GM19328 (cell line): ENCODE results near the gene FAM32A.
A peak's percentile ranks its signal among the peaks of the same experiment; 100 is the strongest.
"Not testable (repeated sequence)": the region's sequence is repeated elsewhere in the genome, so short reads cannot be mapped to it uniquely, and the experiment has no call there.

ENCODE experiments used
- ATAC-seq: cut with Tn5 transposase; IDR thresholded peaks from one replicate; pipeline ENCODE4 v1.9.1; 2021; ENCODE audit warnings: mild to moderate bottlenecking, moderate library complexity; ENCODE audit not compliant: unreplicated experiment

FAM32A gene

DNA sequence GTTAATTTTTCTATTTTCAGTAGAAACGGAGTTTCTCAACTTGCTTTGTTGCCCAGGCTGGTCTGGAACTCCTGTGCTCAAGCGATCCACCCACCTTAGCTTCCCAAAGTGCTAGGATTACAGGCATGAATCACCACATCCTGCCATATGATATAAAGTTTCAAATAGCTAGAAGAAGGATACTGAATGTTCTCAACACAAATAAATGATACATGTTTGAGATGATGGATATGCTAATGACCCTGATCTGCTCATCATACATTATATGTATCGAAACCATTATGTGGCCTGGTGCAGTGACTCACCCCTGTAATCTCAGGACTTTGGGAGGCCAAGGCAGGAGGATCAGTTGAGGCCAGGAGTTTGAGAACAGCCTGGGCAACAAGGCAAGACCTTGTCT lies 23.4 kb upstream of the FAM32A start:
- ATAC-seq: no peak

GRCh38 chr19:16164222-16164890 lies 20.9 kb upstream of the FAM32A start:
- ATAC-seq: no peak

GRCh38 chr19:16166417-16166816 lies 18.8 kb upstream of the FAM32A start:
- ATAC-seq: no peak

- ATAC-seq: no peak
Observed at GRCh38 chr19:16167055-16167454, 18.2 kb upstream of the FAM32A start.

- ATAC-seq: no peak
Observed at GRCh38 chr19:16168465-16169081, 16.6 kb upstream of the FAM32A start.

DNA sequence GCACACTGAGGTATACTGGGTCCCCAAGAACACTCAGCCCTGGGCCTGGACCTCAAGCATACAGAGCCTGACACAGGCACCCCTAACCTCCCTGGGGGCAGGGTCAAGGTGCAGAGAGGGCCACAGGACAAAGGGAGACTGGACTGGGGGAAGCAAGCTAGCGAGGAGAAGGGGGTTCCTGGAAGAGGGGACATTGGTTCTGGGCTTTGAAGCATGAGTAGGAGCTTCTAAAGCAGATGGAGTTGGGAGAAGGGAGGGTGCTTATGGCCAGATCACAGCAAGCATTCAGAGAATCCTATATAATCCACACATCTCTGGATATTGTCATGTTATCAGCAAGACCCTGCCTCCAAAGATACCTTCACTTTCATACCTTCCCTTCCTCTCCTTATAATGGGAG lies 15.1 kb upstream of the FAM32A start:
- no peak for ATAC-seq

- no peak for ATAC-seq
Observed at GRCh38 chr19:16175954-16176353, 9.3 kb upstream of the FAM32A start.

- not testable (repeated sequence) for ATAC-seq
Observed at GRCh38 chr19:16178866-16179265, 6.3 kb upstream of the FAM32A start.

GRCh38 chr19:16180611-16181010 lies 4.6 kb upstream of the FAM32A start:
- ATAC-seq: no peak

- no peak for ATAC-seq
Observed at GRCh38 chr19:16184665-16185122, 516 bp upstream of the FAM32A start.

DNA sequence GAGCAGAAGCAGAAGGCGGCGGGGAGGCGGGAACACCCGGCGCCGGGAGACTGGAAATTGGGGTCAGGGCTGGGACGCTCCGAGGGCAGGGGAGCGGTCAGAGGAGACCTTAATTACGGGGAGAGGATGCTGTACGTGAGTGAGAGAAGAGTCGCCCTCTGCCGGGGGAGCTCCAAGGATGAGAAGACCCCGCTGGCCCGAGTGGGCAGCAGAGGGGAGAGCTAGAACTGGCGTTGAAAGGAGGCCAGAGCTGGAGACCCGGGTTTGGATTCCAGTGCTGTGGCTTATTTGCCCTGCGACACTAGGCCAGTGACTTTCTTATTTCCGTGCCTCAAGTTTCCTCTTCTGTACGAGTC lies 536 bp downstream of the FAM32A start:
- ATAC-seq: no peak

DNA sequence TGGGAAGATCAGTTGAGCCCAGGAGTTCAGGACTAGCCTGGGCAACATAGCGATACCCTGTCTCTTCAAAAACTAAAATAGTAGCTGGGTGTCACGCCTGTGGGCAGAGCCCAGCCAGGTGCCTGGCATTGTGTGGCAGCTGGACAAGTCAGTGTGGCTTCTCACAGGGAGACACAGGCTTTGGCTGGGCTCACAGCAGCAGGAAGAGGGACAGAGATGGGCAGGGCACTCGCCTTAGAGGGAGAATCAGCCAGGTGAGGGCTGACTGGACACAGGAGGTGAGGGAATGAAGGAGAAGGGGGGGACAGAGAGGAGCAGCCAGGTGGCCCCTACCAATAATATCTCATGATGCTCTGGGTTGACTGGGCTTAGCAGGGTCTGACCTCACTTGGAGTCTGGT lies 3.3 kb downstream of the FAM32A start:
- no peak for ATAC-seq

- ATAC-seq: no peak
Observed at GRCh38 chr19:16190198-16190597, 5.0 kb downstream of the FAM32A start.

- no peak for ATAC-seq
Observed at GRCh38 chr19:16190736-16191135, 5.5 kb downstream of the FAM32A start.

DNA sequence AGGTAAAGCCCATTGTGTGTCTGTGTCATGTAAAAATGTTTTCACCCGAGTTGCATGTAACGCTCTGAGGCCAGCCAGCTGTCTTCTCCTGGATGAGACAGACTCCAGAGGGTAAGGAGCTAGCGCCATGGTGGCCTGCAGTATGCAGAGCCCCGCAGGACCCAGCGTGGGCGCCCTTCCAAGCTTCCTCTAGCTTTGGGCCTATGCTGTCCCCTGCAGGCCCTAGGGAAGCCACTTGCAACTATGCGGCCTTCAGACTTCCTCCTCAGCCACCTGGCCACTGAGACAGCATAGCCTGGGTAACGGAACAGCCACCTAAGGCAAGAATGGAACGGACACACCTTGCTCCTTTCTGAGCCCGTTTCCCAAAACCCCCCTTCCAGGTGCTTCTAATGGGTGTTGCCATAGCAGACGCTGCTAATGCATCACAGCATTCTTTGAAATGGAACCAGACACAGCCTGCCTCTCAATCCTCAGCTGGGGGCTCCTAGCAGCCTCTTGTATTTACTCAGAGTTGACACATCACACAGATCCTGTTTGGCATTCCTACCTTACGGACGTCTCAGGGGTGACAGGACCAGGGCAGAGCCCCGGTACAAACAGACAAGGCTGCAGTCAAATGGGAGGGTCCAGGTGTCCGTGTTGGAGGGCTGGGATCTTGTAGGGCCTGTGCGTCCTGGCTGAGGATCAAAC lies 6.2 kb downstream of the FAM32A start:
- ATAC-seq: no peak

DNA sequence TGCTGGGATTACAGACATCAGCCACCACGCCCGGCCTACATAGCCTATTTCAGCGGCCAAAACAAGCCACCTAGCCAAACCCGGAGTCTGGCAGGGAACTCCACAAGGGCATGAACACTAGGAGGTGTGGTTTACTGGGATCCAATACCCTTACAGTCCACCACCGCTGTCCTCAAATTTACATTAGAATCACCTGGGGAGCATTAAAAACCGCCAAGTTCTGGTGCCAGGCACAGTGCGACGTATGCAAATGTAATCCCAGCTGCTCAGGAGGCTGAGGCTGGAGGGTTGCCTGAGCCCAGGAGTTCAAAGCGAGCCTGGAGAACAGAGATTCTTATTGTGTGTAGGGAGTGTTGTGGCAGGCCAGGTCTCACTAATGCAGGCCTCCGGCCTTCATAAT lies 8.3 kb downstream of the FAM32A start:
- no peak for ATAC-seq

DNA sequence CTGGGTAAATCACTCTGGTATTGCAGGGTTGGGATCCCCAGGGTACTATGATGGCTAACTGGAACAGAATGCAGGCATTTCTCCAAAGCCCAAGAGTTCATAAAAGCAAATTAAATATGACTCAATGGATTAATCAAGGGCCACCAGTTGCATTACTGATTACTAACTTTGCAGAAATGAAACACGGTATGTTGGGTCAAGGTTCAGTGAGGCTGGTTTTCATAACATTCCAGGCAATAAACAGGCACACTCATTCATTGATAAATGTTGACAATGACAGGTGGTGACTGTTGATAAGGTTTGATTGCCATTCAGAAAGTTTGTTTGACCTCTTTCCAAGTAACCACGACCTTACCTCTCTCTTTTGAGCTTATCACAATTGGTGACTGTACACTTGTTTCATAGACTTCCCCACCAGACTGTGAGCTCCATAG lies 12.0 kb downstream of the FAM32A start:
- ATAC-seq: no peak

DNA sequence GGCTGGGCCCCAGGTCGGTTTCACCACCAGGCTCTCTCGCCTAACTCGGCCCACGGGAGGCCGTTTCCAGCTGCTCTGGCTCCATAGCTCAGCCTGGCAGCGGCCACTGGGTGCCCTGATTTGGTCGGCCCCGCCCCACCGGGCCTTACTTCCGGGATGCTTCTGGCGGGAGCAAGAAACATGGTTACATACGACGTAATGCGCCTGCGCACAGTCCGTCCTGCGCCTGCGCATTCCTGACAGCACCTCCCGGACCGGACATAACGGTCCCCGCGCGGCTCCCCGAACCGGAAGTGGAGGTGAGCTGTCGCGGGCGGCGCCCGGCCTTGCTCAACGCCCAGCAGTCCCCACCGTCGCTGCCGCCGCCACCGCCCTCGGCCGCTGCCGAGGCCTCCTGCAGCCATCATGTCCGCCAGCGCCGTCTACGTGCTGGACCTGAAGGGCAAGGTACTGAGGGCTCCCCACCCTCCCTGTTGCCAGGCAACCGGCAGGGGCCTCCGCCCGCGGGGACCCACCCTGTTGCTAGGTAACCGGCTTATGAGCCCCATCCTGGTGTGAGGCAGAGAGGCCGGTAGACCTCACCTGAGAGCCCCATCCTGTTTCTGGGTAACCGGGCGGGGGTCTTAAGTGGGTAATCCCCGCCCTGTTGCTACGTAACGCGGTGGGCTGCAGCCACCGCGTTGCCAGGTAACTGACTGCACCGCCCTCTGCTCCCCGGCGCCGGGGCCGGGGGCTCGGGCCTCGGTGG lies 12.6 kb downstream of the FAM32A start, which contains the start of gene AP1M1:
Gene AP1M1 (plus strand): TSS at position 290 of the 748 bp plus-strand sequence. CDS start 116 bp downstream, at position 406.
- ATAC-seq: peak; percentile 76

DNA sequence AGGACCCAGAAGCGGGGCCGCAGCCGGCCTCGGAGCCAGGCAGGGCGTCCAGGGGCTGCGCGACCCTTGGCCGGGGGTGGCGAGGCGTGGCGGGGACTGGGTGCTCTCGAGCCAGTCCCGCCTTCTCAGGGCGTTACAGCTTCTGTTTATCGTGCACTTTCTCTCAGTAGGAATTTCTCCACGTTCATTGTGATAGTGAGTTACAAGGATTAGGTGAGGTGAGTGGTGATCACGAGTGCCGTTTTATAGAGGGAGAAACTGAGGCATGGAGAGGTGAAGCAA lies 13.1 kb downstream of the FAM32A start:
- ATAC-seq: no peak

GRCh38 chr19:16199275-16199932 lies 14.2 kb downstream of the FAM32A start:
- no peak for ATAC-seq
